Activated CD4-positive, alpha-beta memory T cell treated with anti-CD3 and anti-CD28 coated beads for 36 hours (primary cell): Measurements from ENCODE around the gene SLC35F1. TPM values are rescaled to one million over a fixed set of nuclear protein-coding genes. Genes with fewer than 3 reads are reported as not detected.

Experiments
- CTCF ChIA-PET: fragments of 350-600 bp; sonication (Branson Sonifier 250); formaldehyde crosslinking; loops from one replicate; lab custom pipeline; 2021; ENCODE audit warnings: antibody characterized with exemption, inconsistent platforms; lab: Charles Lee
- POLR2A ChIA-PET: fragments of 350-600 bp; sonication (Branson Sonifier 250); formaldehyde crosslinking; loops from one replicate; lab custom pipeline; 2021; ENCODE audit warnings: antibody characterized with exemption; lab: Charles Lee
- DNase-seq: peaks from one replicate; pipeline ENCODE4 v3.0.0-alpha.2; 2020
- H3K27ac Mint-ChIP-seq: one replicate; pipeline ENCODE4 v1.8.0; 2021; ENCODE audit warnings: mixed read lengths
- H3K27me3 Mint-ChIP-seq: one replicate; pipeline ENCODE4 v1.8.0; 2021; ENCODE audit warnings: mixed read lengths
- H3K36me3 Mint-ChIP-seq: one replicate; pipeline ENCODE4 v1.8.0; 2021; ENCODE audit warnings: mixed read lengths
- H3K4me1 Mint-ChIP-seq: one replicate; pipeline ENCODE4 v1.8.0; 2021; ENCODE audit warnings: low read depth, mixed read lengths
- H3K4me3 Mint-ChIP-seq: one replicate; pipeline ENCODE4 v1.8.0; 2021; ENCODE audit warnings: mild to moderate bottlenecking, mixed read lengths
- H3K9me3 Mint-ChIP-seq: one replicate; pipeline ENCODE4 v1.8.0; 2021; ENCODE audit warnings: mixed read lengths
- intact Hi-C: fragments of 100-400 bp; cut with micrococcal nuclease; formaldehyde crosslinking; loops from one replicate; pipeline ENCODE4 v1.15.1; 2023
- total RNA-seq, 2 experiments: library from RNA; stranded (reverse); gene quantifications; one replicate each; pipeline ENCODE4 v1.2.3, GENCODE V29; 2021

The SLC35F1 gene
- total RNA-seq, 2 experiments from 2014 or later, result 0.14 to 0.19 TPM

- CTCF ChIA-PET, result no interaction called here
- intact Hi-C loops, result no loop called here
Measured at GRCh38 chr6:118101831-118102345, 194.8 kb downstream of the SLC35F1 start.

GRCh38 chr6:118102401-118102800, 195.3 kb downstream of the SLC35F1 start:
- no peak for DNase-seq
- no peaks in the 10 kb centered on the region for H3K4me1 Mint-ChIP-seq
- H3K4me3 Mint-ChIP-seq, result no peak overlapping the region
- H3K9me3 Mint-ChIP-seq, result peaks cover 3% of the 10 kb centered on the region
- ChIA-PET POLR2A (no interaction called here), CTCF (no interaction called here)
- intact Hi-C loops, result no loop called here
- H3K36me3 Mint-ChIP-seq, result no peaks in the 10 kb centered on the region
- H3K27ac Mint-ChIP-seq, result no peak overlapping the region
- no peaks in the 10 kb centered on the region for H3K27me3 Mint-ChIP-seq

More at GRCh38 chr6:118101831-118102345, 194.8 kb downstream of the SLC35F1 start:
- H3K9me3 Mint-ChIP-seq, result peaks cover 3% of the 10 kb centered on the region
- no peak for DNase-seq
- H3K36me3 Mint-ChIP-seq, result no peaks in the 10 kb centered on the region
- POLR2A ChIA-PET, result no interaction called here
- H3K27ac Mint-ChIP-seq, result no peak overlapping the region
- no peaks in the 10 kb centered on the region for H3K27me3 Mint-ChIP-seq
- no peak overlapping the region for H3K4me3 Mint-ChIP-seq
- no peaks in the 10 kb centered on the region for H3K4me1 Mint-ChIP-seq

DNA sequence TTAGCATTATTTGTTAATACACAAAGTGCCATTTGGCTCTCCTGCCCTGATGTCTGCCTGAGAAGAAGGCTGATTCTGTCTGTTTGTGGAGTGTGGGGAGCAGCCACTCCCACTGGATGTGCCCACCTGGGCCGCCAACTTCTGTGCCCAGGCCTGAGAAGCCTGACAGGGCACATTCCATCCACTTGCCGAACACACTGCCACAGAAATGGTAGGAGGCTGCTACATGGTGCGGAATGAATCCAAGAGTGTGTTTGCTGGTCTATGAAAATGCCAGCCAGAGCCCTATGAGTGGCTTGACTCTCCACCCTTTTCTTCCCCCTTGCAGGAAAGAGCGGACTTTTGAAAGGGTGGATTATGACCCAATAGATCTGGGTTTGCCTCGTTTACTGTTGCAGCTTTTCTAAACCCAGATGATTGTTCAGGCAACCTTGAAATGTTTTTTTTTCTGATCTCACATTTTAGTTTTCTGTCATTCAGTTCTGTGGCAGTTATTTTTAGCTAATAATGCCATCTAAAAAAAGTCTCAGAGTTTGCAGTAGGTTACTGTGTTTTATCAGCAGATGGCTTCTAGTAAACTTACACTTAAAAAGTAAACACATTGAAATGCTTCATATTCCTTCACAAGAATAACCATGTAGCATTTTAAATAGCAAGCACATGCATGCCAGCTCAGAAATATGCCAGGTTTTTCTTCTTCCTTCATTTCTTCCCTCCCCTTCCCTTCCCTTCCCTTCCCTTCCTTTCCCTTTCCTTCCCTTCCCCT, 196.5 kb downstream of the SLC35F1 start:
- CTCF ChIA-PET, result no interaction called here

GRCh38 chr6:118122161-118122725, 215.2 kb downstream of the SLC35F1 start:
- ChIA-PET POLR2A (interaction anchor here (0.6 kb wide), 1 partner anchor 22 kb away, joined by 5 read pairs; no protein-coding TSS in a partner anchor), CTCF (no interaction called here)
- H3K27me3 Mint-ChIP-seq, result peaks cover 2% of the 10 kb centered on the region
- no peak overlapping the region for H3K4me3 Mint-ChIP-seq
- H3K4me1 Mint-ChIP-seq, result peaks cover 5% of the 10 kb centered on the region
- H3K27ac Mint-ChIP-seq, result no peak overlapping the region
- DNase-seq, result no peak
- intact Hi-C loops, result no loop called here
- H3K9me3 Mint-ChIP-seq, result no peaks in the 10 kb centered on the region
- H3K36me3 Mint-ChIP-seq, result no peaks in the 10 kb centered on the region

More for the DNA sequence above, 196.5 kb downstream of the SLC35F1 start:
- intact Hi-C loops, result no loop called here
- POLR2A ChIA-PET, result no interaction called here
- Mint-ChIP-seq H3K27ac (no peak overlapping the region), H3K27me3 (no peaks in the 10 kb centered on the region), H3K9me3 (peaks cover 3% of the 10 kb centered on the region), H3K4me1 (no peaks in the 10 kb centered on the region), H3K4me3 (no peak overlapping the region), H3K36me3 (no peaks in the 10 kb centered on the region)
- DNase-seq, result no peak

- Mint-ChIP-seq H3K27ac (no peak overlapping the region), H3K4me3 (no peak overlapping the region), H3K27me3 (peaks cover 2% of the 10 kb centered on the region), H3K9me3 (no peaks in the 10 kb centered on the region), H3K36me3 (no peaks in the 10 kb centered on the region), H3K4me1 (peaks cover 5% of the 10 kb centered on the region)
- intact Hi-C loops, result loop anchor here (1.0 kb wide), 1 partner anchor 64 kb away; no protein-coding TSS in a partner anchor
- POLR2A ChIA-PET, result interaction anchor here (0.6 kb wide), 1 partner anchor 22 kb away, joined by 5 read pairs; no protein-coding TSS in a partner anchor
- CTCF ChIA-PET, result no interaction called here
- DNase-seq, result no peak
Measured at GRCh38 chr6:118122801-118123200, 215.7 kb downstream of the SLC35F1 start.

GRCh38 chr6:118123503-118124037, 216.5 kb downstream of the SLC35F1 start:
- intact Hi-C loops, result loop anchor here (1.0 kb wide), 1 partner anchor 64 kb away; no protein-coding TSS in a partner anchor
- Mint-ChIP-seq H3K27ac (no peak overlapping the region), H3K36me3 (no peaks in the 10 kb centered on the region), H3K27me3 (peaks cover 2% of the 10 kb centered on the region), H3K9me3 (no peaks in the 10 kb centered on the region), H3K4me1 (peaks cover 5% of the 10 kb centered on the region), H3K4me3 (no peak overlapping the region)
- ChIA-PET CTCF (no interaction called here), POLR2A (no interaction called here)
- no peak for DNase-seq

DNA sequence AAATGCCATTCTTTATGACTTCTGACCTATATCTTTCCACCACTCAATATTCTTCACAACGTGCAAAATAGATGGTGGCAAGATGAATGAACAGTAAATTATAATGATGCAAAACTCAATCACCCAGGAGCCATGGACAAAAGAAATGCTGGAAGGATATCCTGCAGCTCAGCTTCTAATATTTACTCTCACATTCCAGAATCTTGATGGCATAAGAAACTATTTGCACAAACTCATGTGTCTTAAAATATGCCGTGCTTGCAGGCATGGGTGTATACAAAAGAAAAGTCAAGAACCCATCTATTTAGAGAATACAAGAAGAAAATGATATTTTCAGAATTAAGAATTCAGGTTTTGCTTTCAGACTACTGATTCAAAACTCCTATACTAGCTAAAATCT, 217.8 kb downstream of the SLC35F1 start:
- Mint-ChIP-seq H3K4me1 (peaks cover 5% of the 10 kb centered on the region), H3K4me3 (no peak overlapping the region), H3K27ac (no peak overlapping the region), H3K9me3 (no peaks in the 10 kb centered on the region), H3K27me3 (peaks cover 4% of the 10 kb centered on the region), H3K36me3 (no peaks in the 10 kb centered on the region)
- POLR2A ChIA-PET, result no interaction called here
- intact Hi-C loops, result no loop called here
- CTCF ChIA-PET, result no interaction called here
- no peak for DNase-seq

GRCh38 chr6:118128755-118129154, 221.7 kb downstream of the SLC35F1 start:
- no peaks in the 10 kb centered on the region for H3K36me3 Mint-ChIP-seq
- ChIA-PET POLR2A (no interaction called here), CTCF (no interaction called here)
- no peak overlapping the region for H3K4me3 Mint-ChIP-seq
- peaks cover 4% of the 10 kb centered on the region for H3K27me3 Mint-ChIP-seq
- no peak overlapping the region for H3K27ac Mint-ChIP-seq
- intact Hi-C loops, result no loop called here
- DNase-seq, result no peak
- H3K4me1 Mint-ChIP-seq, result no peaks in the 10 kb centered on the region
- no peaks in the 10 kb centered on the region for H3K9me3 Mint-ChIP-seq

DNA sequence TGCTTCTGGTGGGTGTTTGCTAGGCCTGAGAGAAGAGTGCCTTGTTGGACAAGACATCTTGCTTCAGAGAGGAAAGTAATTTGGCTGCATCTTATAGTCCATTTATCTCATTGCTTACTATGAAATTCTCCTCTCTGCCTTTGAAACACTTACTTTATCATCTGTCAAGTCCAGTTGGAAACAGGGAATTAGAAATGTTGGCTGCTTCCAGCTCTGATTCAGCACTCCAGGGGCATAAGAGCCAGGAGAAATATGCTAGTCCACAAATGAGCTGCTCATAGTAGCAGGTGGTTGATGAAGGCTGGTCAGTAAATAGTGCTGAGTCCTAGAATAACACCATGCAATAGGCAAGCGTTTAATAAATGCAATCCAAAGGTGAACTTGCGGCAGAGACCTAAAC, 227.1 kb downstream of the SLC35F1 start:
- no peak for DNase-seq
- Mint-ChIP-seq H3K36me3 (no peaks in the 10 kb centered on the region), H3K27me3 (peaks cover 2% of the 10 kb centered on the region), H3K4me1 (no peaks in the 10 kb centered on the region), H3K9me3 (no peaks in the 10 kb centered on the region), H3K4me3 (no peak overlapping the region), H3K27ac (no peak overlapping the region)
- intact Hi-C loops, result no loop called here
- ChIA-PET CTCF (no interaction called here), POLR2A (no interaction called here)

- CTCF ChIA-PET, result no interaction called here
- H3K36me3 Mint-ChIP-seq, result no peaks in the 10 kb centered on the region
- H3K27ac Mint-ChIP-seq, result no peak overlapping the region
- no peak overlapping the region for H3K4me3 Mint-ChIP-seq
- no peaks in the 10 kb centered on the region for H3K27me3 Mint-ChIP-seq
- H3K4me1 Mint-ChIP-seq, result no peaks in the 10 kb centered on the region
- intact Hi-C loops, result no loop called here
- DNase-seq, result no peak
- H3K9me3 Mint-ChIP-seq, result no peaks in the 10 kb centered on the region
- POLR2A ChIA-PET, result no interaction called here
Measured at GRCh38 chr6:118134736-118135135, 227.7 kb downstream of the SLC35F1 start.

GRCh38 chr6:118135371-118135770, 228.3 kb downstream of the SLC35F1 start:
- Mint-ChIP-seq H3K9me3 (no peaks in the 10 kb centered on the region), H3K27ac (no peak overlapping the region), H3K4me3 (no peak overlapping the region), H3K4me1 (no peaks in the 10 kb centered on the region), H3K36me3 (no peaks in the 10 kb centered on the region), H3K27me3 (no peaks in the 10 kb centered on the region)
- POLR2A ChIA-PET, result no interaction called here
- CTCF ChIA-PET, result no interaction called here
- DNase-seq, result no peak
- intact Hi-C loops, result no loop called here

DNA sequence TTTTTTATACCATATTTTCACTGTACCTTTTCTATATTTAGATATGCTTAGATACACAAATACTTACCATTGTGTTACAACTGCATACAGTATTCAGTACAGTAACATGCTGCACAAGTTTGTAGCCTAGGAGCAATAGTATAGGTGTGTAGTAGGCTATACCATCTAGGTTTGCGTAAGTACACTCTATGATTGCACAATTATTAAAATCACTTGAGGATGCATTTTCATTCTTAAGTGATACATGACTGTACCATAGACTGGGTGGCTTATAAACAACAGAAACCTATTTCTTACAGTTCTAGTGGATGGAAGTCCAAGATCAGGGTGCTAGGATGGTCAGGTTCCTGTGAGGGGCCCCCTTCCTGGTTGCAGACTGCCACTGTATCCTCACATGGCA, 234.1 kb downstream of the SLC35F1 start:
- intact Hi-C loops, result no loop called here
- Mint-ChIP-seq H3K27ac (no peak overlapping the region), H3K9me3 (no peaks in the 10 kb centered on the region), H3K36me3 (no peaks in the 10 kb centered on the region), H3K4me3 (no peak overlapping the region), H3K4me1 (no peaks in the 10 kb centered on the region), H3K27me3 (no peaks in the 10 kb centered on the region)
- ChIA-PET CTCF (no interaction called here), POLR2A (no interaction called here)
- DNase-seq, result no peak
